CD4-positive, alpha-beta memory T cell (primary cell): Measurements from ENCODE around the gene DRAXIN. TPM values are rescaled to one million over a fixed set of nuclear protein-coding genes. Genes with fewer than 3 reads are reported as not detected.

Experiments used
- CTCF ChIA-PET: fragments of 350-600 bp; sonication (Branson Sonifier 250); formaldehyde crosslinking; loops from one replicate; lab custom pipeline; 2021; ENCODE audit warnings: inconsistent platforms; ENCODE audit not compliant: partially characterized antibody; lab: Charles Lee
- POLR2A ChIA-PET: fragments of 350-600 bp; sonication (Branson Sonifier 250); formaldehyde crosslinking; loops from one replicate; lab custom pipeline; 2021; ENCODE audit not compliant: partially characterized antibody; lab: Charles Lee
- DNase-seq, 5 donors: peaks; one replicate each; pipeline versions ENCODE4 v3.0.0 to v3.0.0-alpha.2; 2020 to 2022; ENCODE audit warnings: mixed read lengths in 1 of 5
- H3K27ac ChIP-seq: one replicate; pipeline ENCODE4 v1.7.0; 2013; ENCODE audit warnings: low read depth, low read length
- H3K27me3 ChIP-seq: 2 replicates; pipeline ENCODE4 v1.7.0; 2013; ENCODE audit warnings: mild to moderate bottlenecking, low read length, moderate library complexity; ENCODE audit not compliant: insufficient read depth
- H3K36me3 ChIP-seq: 2 replicates; pipeline ENCODE4 v1.7.0; 2013; ENCODE audit warnings: mild to moderate bottlenecking, low read length, moderate library complexity; ENCODE audit not compliant: insufficient read depth
- H3K4me1 ChIP-seq: 2 replicates; pipeline ENCODE4 v1.7.0; 2013; ENCODE audit warnings: mild to moderate bottlenecking, low read length, moderate library complexity; ENCODE audit not compliant: insufficient read depth
- H3K4me3 ChIP-seq, 2 donors: one replicate each; pipeline ENCODE4 v1.7.0; 2013; ENCODE audit warnings: low read length in 2 of 2, mild to moderate bottlenecking in 1 of 2
- H3K9me3 ChIP-seq, 2 donors: one replicate each; pipeline ENCODE4 v1.7.0; 2013; ENCODE audit warnings: low read length in 2 of 2, control low read depth in 1 of 2; ENCODE audit not compliant: control insufficient read depth in 1 of 2
- H3K27ac Mint-ChIP-seq, 7 donors: one replicate each; pipeline ENCODE4 v1.8.0; 2020 to 2021; ENCODE audit warnings: mixed read lengths in 7 of 7, mild to moderate bottlenecking in 6 of 7, inconsistent platforms in 3 of 7, moderate library complexity in 3 of 7
- H3K27me3 Mint-ChIP-seq, 2 donors: one replicate each; pipeline ENCODE4 v1.8.0; 2020 to 2021; ENCODE audit warnings: mixed read lengths in 2 of 2
- H3K36me3 Mint-ChIP-seq, 2 donors: one replicate each; pipeline ENCODE4 v1.8.0; 2020 to 2021; ENCODE audit warnings: mixed read lengths in 2 of 2, inconsistent platforms in 1 of 2, mild to moderate bottlenecking in 1 of 2
- H3K4me1 Mint-ChIP-seq, 4 donors: one replicate each; pipeline ENCODE4 v1.8.0; 2020 to 2021; ENCODE audit warnings: mixed read lengths in 4 of 4, mild to moderate bottlenecking in 1 of 4
- H3K4me3 Mint-ChIP-seq, 8 donors: one replicate each; pipeline ENCODE4 v1.8.0; 2020 to 2021; ENCODE audit warnings: mixed read lengths in 8 of 8, mild to moderate bottlenecking in 7 of 8, moderate library complexity in 6 of 8, inconsistent platforms in 3 of 8
- H3K9me3 Mint-ChIP-seq, 8 donors: one replicate each; pipeline ENCODE4 v1.8.0; 2020 to 2021; ENCODE audit warnings: mixed read lengths in 8 of 8, mild to moderate bottlenecking in 5 of 8, inconsistent platforms in 3 of 8, moderate library complexity in 1 of 8
- intact Hi-C: fragments of 100-400 bp; cut with micrococcal nuclease; formaldehyde crosslinking; loops from one replicate; pipeline ENCODE4 v1.15.1; 2023
- polyA plus RNA-seq, 2 donors: library from polyadenylated mRNA; unstranded; fragments of 300-500 nt; fragmentation: Illumina TruSeq; gene quantifications; one replicate each; pipeline ENCODE4 v1.2.3, GENCODE V29; 2021
- total RNA-seq, 2 experiments: library from RNA; stranded (reverse); gene quantifications; one replicate each; pipeline ENCODE4 v1.2.3, GENCODE V29; 2021

The DRAXIN gene
- total and polyA plus RNA-seq, 4 experiments from 2014 or later: 0.07 to 0.23 (median 0.17) TPM; not detected in 1

DNA sequence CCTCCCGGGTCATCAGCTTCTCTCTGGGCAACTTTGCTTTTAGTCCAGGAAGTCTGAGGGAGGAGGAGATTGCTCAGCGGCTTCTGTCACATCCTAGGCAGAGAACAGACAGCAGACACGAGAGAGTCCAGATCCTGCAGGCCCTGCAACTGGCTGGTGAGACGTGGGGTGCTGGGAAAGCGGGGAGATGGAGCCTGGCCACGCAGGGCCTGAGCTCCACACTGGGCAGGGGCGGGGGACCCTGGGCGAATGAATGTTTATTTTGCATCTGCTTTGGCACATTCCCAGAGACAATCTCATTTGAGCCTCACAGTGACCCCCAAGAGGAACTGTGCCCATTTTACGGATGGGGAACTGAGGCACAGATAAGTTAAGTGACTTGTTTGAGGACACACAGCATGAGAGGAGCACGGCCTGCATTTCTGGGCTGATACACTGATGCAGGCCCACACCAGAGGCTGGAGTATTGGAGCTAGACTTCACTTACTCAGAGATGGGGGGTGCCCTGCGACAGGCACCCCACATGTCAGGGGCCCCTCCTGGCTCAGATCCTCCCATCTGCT, 80.1 kb downstream of the DRAXIN start:
- no peak overlapping the region for H3K4me3 Mint-ChIP-seq
- Histone ChIP-seq H3K27ac (no peak overlapping the region), H3K4me1 (no peaks in the 10 kb centered on the region), H3K27me3 (no peaks in the 10 kb centered on the region), H3K9me3 (no peaks in the 10 kb centered on the region), H3K36me3 (no peaks in the 10 kb centered on the region), H3K4me3 (no peak overlapping the region)
- H3K4me1 Mint-ChIP-seq: no peaks in the 10 kb centered on the region
- no peak for DNase-seq
- no peak overlapping the region for H3K27ac Mint-ChIP-seq
- no peaks in the 10 kb centered on the region for H3K27me3 Mint-ChIP-seq
- CTCF ChIA-PET: no interaction called here
- intact Hi-C loops: no loop called here
- POLR2A ChIA-PET: interaction anchor here (0.9 kb wide), 1 partner anchor 98 kb away, joined by 3 read pairs; no protein-coding TSS in a partner anchor
- no peaks in the 10 kb centered on the region for H3K36me3 Mint-ChIP-seq
- no peaks in the 10 kb centered on the region for H3K9me3 Mint-ChIP-seq

DNA sequence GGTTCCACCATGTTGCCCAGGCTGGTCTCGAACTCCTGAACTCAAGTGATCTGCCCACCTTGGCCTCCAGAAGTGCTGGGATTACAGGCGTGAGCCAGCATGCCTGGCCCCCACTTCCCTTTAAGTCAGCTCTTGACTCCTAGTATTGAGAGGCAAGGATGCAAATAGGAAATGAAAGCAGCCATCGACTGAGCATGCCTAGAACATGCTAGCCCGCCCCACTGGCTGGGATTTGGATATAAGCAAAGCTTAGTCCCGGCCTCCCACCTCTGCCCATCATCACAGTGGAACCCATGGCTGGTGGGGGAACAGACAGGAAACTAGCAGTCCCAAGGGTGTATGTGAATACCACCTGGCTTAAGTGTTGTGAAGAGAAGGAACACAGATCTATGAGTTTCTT, 80.9 kb downstream of the DRAXIN start:
- no peak overlapping the region for H3K4me3 Mint-ChIP-seq
- Histone ChIP-seq H3K27me3 (no peaks in the 10 kb centered on the region), H3K4me3 (no peak overlapping the region), H3K4me1 (no peaks in the 10 kb centered on the region), H3K27ac (no peak overlapping the region), H3K36me3 (no peaks in the 10 kb centered on the region), H3K9me3 (no peaks in the 10 kb centered on the region)
- intact Hi-C loops: no loop called here
- no peaks in the 10 kb centered on the region for H3K4me1 Mint-ChIP-seq
- no peak overlapping the region for H3K27ac Mint-ChIP-seq
- no peaks in the 10 kb centered on the region for H3K27me3 Mint-ChIP-seq
- no peaks in the 10 kb centered on the region for H3K36me3 Mint-ChIP-seq
- DNase-seq: no peak
- CTCF ChIA-PET: no interaction called here
- POLR2A ChIA-PET: interaction anchor here (0.9 kb wide), 1 partner anchor 99 kb away, joined by 3 read pairs; no protein-coding TSS in a partner anchor
- no peaks in the 10 kb centered on the region for H3K9me3 Mint-ChIP-seq

DNA sequence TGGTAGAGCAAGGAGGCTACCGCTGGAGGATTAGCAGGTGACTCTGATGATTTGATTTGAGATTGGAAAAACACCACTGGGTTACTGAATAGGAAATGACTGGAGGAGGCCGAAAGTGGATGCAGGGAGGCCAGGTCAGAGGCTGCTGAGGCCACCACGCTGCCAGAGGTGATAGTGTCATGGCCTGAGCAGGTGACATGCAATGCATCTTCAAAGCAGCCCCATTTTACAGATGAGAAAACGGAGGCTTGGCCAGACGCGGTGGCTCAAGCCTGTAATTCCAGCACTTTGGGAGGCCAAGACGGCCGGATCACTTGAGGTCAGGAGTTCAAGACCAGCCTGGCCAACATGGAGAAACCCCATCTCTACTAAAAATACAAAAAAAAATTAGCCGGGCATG, 83.2 kb downstream of the DRAXIN start:
- Histone ChIP-seq H3K9me3 (no peaks in the 10 kb centered on the region), H3K36me3 (no peaks in the 10 kb centered on the region), H3K27me3 (no peaks in the 10 kb centered on the region), H3K4me3 (no peak overlapping the region), H3K4me1 (no peaks in the 10 kb centered on the region), H3K27ac (no peak overlapping the region)
- H3K4me3 Mint-ChIP-seq: no peak overlapping the region
- no peak overlapping the region for H3K27ac Mint-ChIP-seq
- intact Hi-C loops: no loop called here
- ChIA-PET POLR2A (no interaction called here), CTCF (no interaction called here)
- H3K4me1 Mint-ChIP-seq: no peaks in the 10 kb centered on the region
- no peak for DNase-seq
- H3K27me3 Mint-ChIP-seq: no peaks in the 10 kb centered on the region
- no peaks in the 10 kb centered on the region for H3K36me3 Mint-ChIP-seq
- H3K9me3 Mint-ChIP-seq: peaks cover 0 to 2% (median 0%) of the 10 kb centered on the region in 8 donors

Other genes starting within 250 kb of the DRAXIN start
- gene DISP3, start 212.6 kb upstream of the DRAXIN start, total RNA-seq: under 1 TPM; 0.11 to 0.61 TPM
- under 1 TPM in 1 of 2 donors, not detected in 1; 0.42 TPM for gene DISP3, start 212.6 kb upstream of the DRAXIN start, polyA plus RNA-seq
- gene FBXO2, start 37.3 kb upstream of the DRAXIN start, total RNA-seq: 1 to 10 TPM; 4.4 to 5.1 TPM
- gene FBXO2, start 37.3 kb upstream of the DRAXIN start, polyA plus RNA-seq: 1 to 10 TPM; 4.1 to 7.5 TPM
- gene FBXO44, start 36.8 kb upstream of the DRAXIN start, total RNA-seq: 10 to 100 TPM; 56.7 to 56.9 TPM
- gene FBXO44, start 36.8 kb upstream of the DRAXIN start, polyA plus RNA-seq: 10 to 100 TPM in 1 of 2 donors, 1 to 10 TPM in 1; 10.0 to 11.0 TPM
- gene FBXO6, start 27.5 kb upstream of the DRAXIN start, total RNA-seq: 1 to 10 TPM; 3.2 to 4.3 TPM
- 10 to 100 TPM in 1 of 2 donors, 1 to 10 TPM in 1; 9.0 to 12.1 TPM for gene FBXO6, start 27.5 kb upstream of the DRAXIN start, polyA plus RNA-seq
- 10 to 100 TPM; 20.7 to 22.7 TPM for gene MAD2L2, start 10.6 kb upstream of the DRAXIN start, total RNA-seq
- 10 to 100 TPM; 51.5 to 55.1 TPM for gene MAD2L2, start 10.6 kb upstream of the DRAXIN start, polyA plus RNA-seq
- gene AGTRAP, start 44.4 kb downstream of the DRAXIN start, total RNA-seq: 10 to 100 TPM; 19.0 to 21.7 TPM
- 10 to 100 TPM; 53.4 to 76.9 TPM for gene AGTRAP, start 44.4 kb downstream of the DRAXIN start, polyA plus RNA-seq
- gene C1orf167, start 70.5 kb downstream of the DRAXIN start, total RNA-seq: not detected
- gene C1orf167, start 70.5 kb downstream of the DRAXIN start, polyA plus RNA-seq: not detected
- gene MTHFR, start 114.3 kb downstream of the DRAXIN start, total RNA-seq: 10 to 100 TPM; 52.7 to 54.2 TPM
- 1 to 10 TPM; 2.3 to 6.9 TPM for gene MTHFR, start 114.3 kb downstream of the DRAXIN start, polyA plus RNA-seq
- 10 to 100 TPM; 20.8 to 20.9 TPM for gene CLCN6, start 114.5 kb downstream of the DRAXIN start, total RNA-seq
- 1 to 10 TPM; 1.4 to 2.6 TPM for gene CLCN6, start 114.5 kb downstream of the DRAXIN start, polyA plus RNA-seq
- gene NPPA, start 156.1 kb downstream of the DRAXIN start, total RNA-seq: not detected
- gene NPPA, start 156.1 kb downstream of the DRAXIN start, polyA plus RNA-seq: not detected
- gene NPPB, start 167.2 kb downstream of the DRAXIN start, total RNA-seq: not detected
- gene NPPB, start 167.2 kb downstream of the DRAXIN start, polyA plus RNA-seq: not detected
- 10 to 100 TPM; 34.5 to 34.6 TPM for gene KIAA2013, start 234.7 kb downstream of the DRAXIN start, total RNA-seq
- 10 to 100 TPM; 28.4 to 52.6 TPM for gene KIAA2013, start 234.7 kb downstream of the DRAXIN start, polyA plus RNA-seq
- gene PLOD1, start 243.0 kb downstream of the DRAXIN start, total RNA-seq: 1 to 10 TPM; 2.9 to 3.6 TPM
- 1 to 10 TPM; 2.5 to 2.6 TPM for gene PLOD1, start 243.0 kb downstream of the DRAXIN start, polyA plus RNA-seq